ENCODE results near the gene SRP19.
"Not testable (repeated sequence)": the region's sequence is repeated elsewhere in the genome, so short reads cannot be mapped to it uniquely, and the experiment has no call there.

Gene SRP19

DNA sequence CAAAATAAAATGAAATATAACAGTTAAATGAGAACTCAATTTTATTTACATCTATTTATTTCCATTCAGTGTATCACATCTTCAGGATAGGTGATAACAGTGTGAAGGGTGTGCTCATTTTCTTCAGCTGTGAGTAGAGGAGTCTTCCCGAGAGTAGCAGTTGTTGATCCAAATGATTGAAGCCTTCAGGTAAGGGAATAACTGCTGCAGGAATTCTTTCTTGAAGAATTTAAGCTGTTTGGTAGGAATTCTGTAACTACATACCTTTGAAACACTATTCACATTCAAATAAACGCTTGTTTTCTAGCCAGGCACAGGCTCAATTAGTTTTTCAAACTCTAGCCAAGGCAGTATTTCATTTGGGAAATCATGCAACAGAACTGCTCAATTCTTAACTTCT is 15.3 kb downstream of the SRP19 start:
- no peak for DNase-seq

DNA sequence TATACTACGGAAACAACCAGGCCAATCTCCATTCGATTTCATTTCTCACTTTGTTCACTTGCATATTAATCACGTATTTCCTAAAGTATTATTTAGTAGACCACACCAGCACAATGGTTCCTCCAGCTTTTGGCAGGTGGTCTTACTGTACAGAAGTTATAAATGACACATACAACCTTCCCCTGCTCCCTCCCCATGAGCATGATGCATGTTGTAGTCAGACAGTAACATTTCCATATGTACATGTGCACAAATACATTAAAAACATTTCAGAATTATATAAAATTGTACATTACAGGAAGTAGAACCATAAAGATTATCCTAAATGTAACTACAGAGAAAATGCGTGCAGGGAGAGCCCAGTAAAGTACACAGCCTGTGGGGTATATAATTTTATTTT is 17.0 kb downstream of the SRP19 start:
- DNase-seq: no peak

DNA sequence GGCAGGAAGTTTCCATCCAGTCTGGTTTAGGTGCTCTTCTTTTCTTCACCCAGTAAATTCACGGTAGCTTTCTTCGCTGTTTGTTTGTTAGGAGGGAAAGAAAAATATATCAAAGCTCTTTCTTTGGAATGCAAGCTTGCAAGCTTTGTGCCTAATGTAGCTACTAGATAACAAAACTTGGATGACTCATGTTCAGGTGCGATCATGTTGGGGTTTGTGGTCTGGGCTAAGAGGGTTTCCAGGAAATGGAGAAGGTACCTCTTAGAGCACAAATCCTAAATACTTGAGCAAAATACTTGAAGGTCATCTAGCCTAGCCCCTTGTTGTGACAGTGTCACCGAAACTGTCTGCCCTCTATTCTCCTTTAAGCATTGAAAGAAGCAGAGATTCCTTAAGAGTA is 17.7 kb downstream of the SRP19 start:
- DNase-seq: no peak

DNA sequence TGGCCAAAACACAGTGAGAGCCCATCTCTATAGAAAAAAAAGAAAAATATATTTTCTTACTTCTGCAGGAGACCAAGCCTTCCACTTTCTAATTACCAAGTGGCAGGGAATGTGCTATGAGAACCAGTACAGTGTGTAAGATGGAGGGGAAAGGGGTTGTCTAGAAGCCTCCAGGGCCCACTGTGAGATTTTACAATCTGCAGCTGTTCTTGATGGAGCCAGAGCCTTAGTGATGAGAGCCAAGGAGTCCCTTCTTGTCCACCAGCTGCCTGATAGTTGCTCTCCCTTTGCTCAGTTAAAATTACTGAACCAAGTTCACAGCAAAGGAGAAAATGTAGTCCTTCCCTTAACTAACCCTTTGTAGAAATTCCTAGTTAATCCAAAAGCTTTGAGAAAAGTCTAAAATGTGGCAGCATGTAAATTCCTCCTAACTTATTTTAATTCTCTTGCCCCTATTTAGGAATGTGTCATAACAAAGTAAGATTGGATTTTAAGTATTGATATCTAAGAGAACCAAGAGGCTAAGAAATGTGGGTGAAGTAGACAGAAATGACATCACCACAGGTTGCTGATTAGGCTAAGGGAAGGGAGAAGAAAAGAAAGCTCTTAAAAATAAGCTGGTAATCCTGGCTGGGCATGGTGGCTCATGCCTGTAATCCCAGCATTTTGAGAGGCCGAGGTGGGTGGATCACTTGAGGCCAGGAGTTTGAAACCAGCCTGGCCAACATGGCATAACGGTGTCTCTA is 19.3 kb downstream of the SRP19 start:
- DNase-seq: no peak

DNA sequence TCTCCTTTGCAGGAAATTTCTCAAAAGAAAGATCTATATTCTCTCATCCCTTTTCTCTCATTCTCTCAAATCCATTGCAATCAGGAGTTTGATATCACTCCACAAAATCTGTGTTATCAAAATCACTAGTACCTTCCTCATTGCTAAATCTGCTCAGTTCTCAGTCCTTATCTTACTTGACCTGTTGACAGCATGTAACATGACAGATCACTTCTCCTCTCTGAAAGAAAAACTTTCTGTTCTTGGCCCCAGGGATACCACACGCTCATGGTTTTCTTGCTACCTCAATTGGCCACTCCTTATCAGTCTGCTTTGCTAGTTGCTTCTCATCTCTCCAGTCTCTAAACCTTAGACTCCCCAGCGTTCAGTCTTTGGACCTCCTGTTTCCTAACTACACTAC is 22.1 kb downstream of the SRP19 start:
- DNase-seq: no peak

DNA sequence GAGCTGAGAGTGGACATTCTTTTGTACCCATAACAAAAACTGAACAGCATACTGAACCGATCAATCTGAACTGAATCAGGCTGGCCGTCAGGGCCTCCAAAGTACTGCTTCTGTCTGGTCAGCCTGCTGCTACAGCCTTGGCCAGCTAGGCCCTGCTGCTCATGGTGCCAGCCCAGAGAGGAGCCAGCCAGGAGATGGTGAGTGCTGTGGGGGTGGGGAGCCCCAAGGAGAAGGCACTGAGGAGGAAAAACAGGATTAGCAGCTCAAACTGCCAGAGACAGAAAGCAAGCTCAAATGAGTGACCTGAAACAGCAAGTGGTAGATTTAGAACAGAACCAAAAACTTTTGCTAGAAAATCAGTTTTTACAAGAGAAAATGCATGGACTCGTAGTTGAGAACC is 23.9 kb downstream of the SRP19 start:
- DNase-seq: no peak

DNA sequence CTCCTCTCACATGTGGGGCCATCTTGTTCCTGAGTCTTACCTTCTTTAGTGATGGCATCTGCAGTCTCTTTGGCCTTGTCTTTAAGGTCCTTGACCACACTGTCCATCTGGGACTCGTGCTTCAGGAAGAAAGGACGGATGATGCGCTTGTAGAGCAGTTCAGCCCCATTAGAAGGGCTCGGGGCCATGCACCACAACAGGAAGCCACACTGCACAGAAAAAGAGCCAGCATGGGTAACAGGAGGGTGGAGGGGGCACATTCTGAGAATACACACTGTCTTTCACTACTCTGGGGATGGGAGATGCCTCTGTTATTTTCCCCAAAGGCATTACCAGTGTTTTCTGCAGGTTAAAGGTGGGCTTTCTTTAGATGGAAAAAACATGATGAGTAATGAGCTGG is 25.9 kb downstream of the SRP19 start:
- DNase-seq: no peak

DNA sequence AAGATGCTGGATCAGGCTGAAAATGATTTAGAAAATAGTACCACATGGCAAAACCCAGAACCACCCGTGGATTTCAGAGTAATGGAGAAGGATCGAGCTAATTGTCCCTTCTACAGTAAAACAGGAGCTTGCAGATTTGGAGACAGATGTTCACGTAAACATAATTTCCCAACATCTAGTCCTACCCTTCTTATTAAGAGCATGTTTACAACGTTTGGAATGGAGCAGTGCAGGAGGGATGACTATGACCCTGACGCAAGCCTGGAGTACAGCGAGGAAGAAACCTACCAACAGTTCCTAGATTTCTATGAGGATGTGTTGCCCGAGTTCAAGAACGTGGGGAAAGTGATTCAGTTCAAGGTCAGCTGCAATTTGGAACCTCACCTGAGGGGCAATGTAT is 31.0 kb downstream of the SRP19 start:
- not testable (repeated sequence) for DNase-seq

DNA sequence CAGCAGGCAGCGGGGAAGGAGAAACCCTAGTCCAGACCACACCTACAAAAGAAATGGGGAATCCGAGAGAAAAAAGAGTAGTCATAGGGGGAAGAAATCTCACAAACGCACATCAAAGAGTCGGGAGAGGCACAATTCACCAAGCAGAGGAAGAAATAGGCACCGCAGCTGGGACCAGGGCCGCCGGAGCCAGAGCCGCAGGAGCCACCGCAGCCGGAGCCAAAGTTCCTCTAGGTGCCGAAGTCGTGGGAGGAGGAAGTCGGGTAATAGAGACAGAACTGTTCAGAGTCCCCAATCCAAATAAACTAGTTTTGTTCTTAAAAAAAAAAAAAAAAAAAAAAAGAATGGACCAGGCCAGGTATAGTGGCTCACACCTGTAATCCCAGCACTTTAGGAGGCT is 31.7 kb downstream of the SRP19 start:
- DNase-seq: no peak

DNA sequence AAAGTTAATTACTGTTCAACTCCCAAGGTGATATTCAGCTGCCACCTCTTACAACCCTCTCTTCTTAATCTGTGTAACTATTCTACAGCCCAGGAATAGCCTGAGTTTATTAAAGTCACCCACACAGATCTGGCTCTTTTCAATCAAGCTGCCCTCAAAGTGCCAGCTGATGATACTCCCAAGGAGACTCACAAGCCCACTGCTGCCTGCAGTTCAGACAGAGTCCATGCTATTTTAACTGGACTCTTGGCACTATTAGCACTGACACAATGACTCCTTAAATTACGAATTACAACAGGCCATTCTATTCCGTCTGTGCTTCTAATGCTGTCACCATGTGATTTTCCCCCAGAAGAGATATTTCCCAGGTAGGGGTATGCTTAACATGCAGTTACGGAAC is 34.6 kb downstream of the SRP19 start:
- DNase-seq: no peak

DNA sequence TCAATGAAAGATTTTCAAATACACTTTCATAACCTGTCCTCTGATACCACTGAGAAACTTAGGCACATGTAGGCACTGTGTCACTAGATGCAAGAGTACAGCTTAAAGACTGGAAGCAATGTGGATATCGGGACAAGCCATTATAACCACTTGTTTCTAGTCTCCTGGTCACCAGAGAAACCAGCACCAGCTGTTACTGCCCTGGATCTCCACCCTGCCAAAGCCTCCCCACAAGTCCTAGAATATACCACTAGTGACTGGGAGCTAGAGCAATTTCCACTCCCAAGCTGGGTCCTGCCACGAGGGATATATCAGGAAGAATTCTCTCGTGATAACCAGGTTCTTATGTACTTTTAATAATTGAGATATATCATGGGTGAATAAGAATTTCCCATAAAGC is 41.5 kb downstream of the SRP19 start:
- no peak for DNase-seq

DNA sequence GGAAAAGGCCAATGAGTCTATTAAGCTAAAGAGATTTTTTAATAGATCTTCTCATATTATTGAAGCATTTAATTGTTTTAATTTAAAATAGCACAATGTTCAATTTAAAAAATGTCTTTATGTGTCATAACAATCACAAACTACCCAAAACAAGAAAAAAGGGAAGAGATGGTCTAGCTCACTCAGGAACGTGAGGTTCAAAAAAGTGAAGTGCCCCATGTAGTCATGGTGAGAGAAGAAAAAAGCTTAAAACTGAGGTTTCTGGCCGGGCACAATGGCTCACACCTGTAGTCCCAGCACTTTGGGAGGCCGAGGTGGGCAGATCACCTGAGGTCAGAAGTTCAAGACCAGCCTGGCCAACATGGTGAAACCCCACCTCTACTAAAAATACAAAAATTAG is 43.9 kb downstream of the SRP19 start:
- not testable (repeated sequence) for DNase-seq

DNA sequence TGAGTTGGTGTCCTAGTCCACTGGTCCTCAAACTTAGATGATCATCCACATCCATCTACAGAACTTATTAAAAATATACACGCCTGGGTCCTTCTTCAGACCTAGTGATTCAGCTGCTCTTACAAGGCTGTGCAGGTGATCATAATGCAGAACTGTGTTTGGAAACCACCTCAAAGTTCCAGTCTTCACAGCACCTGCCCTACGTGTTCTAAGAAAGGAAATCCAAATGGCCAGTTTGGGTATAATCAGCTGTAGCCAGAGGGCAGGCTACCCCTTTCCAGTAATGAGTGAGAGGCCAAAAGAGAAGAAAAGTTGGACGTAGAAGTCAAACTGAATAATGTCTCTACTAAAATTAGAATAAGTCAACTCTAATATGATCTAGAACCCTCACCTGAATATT is 45.5 kb downstream of the SRP19 start:
- DNase-seq: no peak

DNA sequence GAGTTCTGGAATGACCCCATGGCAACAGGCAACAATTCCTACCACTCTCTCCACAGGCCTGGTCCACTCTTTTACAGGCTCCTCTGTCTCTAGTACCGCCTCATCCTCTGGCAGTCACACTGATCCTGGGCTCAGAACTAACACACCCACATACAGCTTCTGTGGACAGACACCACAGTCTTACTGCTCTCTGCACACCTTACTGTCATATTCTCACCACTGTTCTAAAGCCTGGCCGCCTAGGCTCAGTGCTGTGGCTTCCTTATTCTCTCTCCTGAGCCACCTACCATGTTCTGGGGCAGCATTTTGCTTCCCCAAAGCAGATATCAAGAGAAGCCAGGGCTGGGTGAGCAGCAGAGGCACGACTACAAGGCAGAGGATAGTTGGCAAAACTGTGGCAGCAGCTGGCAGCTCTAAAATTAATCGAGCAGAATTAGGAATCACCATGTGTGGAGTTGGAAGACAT is 46.1 kb downstream of the SRP19 start:
- DNase-seq: no peak

DNA sequence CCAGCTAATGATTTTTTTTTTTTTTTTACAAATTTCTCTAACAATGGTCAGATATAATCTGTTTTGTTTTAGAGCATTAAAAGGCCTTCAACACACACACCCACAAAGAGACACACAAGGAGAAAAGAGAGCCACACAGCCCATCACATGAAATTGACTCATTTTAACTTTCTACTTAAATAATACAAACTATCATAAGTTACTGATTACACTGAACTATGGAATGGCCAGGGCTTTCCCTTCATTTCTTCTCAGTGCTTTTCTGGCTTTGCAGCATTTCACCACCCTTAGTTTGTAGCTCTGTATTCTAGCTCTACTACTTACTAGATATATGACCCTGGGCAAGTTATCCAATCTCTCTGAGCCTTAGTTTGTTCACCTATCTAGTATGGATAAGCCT is 47.8 kb downstream of the SRP19 start:
- DNase-seq: no peak

DNA sequence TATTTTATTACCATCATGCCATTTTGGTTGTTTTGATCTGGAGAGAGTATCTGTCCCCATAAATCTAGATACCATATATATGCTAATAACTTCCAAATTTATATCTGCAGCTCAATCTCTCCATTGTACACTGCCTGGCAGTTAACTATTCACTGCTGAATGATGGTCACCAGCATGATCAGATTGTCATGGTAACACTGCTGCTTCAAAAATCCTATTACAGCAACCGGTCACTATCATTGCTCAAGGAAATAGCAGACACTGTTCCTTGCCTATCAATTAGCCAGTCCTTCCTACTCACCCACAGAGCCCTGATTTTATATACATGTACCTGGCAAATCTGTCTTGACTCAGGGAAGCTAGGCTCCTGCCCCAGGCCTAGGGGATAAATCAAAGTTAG is 49.4 kb downstream of the SRP19 start:
- no peak for DNase-seq

DNA sequence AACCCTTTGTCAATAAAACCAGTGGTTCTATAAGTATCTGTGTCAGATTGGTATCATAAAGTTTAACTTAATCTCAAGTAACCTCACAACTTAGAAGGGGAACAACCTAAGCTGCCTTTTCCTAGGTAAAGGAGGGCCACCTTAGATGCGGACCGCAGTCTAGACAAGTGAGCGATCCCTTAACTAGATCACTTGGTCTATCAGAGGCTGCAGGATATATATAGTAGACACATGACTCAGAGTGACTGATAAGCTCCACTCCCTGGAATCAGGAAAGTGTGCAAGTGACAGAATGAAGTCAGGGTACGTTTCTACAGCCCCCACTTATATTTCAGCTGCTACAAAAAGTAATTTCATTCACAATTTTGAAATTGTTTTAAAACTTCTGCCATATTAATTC is 53.5 kb downstream of the SRP19 start:
- no peak for DNase-seq

DNA sequence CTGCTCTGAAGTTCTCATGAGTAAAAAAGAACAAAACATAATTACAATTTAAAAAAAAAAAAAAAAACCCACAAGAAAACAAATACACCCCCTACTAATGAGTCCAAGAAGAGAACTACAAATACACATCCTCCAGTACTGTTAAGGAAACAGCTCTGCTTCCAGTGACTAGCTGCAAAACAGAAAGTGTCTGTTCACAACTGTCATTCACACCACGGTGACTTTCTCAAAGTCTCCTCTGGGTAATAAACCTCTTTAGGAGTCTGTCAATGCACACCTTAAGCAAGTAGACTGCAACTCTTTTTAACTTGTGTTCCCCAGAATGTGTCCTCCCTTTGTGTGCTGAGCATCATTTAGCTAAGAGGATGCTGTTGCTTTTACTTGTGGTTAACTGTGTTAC is 54.7 kb downstream of the SRP19 start:
- DNase-seq: no peak

DNA sequence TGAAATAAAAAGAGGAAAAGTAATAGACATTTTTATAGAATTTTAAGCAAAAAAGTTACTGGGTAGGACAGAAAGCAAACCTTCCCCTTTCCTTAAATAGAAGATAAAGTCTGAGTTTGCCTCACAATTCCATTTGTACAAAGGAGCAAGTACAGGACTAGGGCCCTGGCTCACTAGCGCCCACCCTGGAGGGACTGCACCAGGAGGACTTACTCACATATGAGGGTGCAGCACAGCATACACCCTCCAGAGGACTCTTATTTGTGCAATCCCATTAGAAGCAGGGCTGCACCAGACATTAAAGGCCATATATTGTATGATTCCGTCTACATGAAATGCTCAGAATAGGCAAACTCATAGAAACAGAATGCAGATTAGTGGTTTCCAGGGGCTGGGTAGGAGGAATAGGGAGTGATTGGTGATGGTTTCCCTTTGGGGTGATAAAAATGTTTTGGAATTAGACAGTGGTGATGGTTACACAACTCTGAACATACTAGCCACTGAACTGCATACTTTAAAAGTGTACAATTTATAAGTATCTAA is 56.4 kb downstream of the SRP19 start:
- DNase-seq: no peak

DNA sequence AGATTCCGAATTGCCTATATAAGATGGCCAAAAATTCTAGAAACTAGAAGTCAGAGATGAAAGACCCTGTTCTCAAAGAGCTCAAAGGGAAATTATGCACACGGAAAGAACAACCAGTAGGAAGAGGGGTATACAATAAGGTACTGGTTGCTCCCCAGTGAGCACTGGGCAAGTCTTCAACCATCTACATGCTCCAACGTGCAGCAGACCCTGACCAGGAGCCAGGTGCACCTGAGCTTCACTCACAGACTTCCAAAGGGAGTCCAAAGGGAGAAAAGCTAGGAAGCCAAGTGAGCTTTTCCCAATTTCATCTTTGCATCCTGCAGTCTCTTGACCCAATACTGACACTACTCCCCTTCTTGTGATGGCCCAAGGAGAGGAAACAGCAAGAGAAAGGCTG is 57.0 kb downstream of the SRP19 start:
- no peak for DNase-seq

DNA sequence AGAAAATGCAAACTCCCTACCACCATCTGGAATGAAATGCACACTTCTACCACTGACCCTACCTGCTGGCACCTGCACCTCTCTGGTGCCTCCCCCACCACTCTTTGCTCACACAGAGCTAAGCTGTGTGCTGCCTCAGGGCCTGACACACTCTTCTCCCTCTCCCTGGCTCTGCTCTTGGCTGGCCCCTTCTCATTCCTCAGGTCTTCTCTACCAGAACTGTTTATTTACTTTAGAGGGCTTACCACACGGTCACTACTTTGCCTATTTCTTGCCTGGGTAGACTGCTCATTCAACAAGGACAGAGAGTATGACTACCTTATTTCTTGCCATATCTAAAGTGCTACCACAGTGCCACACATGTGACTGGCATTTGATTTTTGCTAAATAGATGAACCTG is 57.6 kb downstream of the SRP19 start:
- no peak for DNase-seq

Data from NCI-H524 treated with DMSO at 0.1 percent for 48 hours (cell line).